Stomach (tissue), 9 donors: ENCODE data around the gene GAMT. TPM values are rescaled to one million over a fixed set of nuclear protein-coding genes. Genes with fewer than 3 reads are reported as not detected.

Experiments
- DNase-seq, 2 donors: peaks; one replicate each; pipeline versions ENCODE4 v3.0.0 to v3.0.0-alpha.2; 2013 to 2019
- H3K27ac ChIP-seq, 5 donors: fragments of 200-600 bp in 4 of 5; sonication (generic) in 4 of 5; one replicate each; pipeline ENCODE4 v1.5.1; 2013 to 2019; ENCODE audit warnings: mild to moderate bottlenecking in 1 of 5, moderate library complexity in 1 of 5
- H3K27me3 ChIP-seq, 3 donors: fragments of 200-600 bp; sonication (generic); one replicate each; pipeline ENCODE4 v1.5.1; 2017 to 2019; ENCODE audit warnings: mixed run types in 1 of 3
- H3K36me3 ChIP-seq, 4 donors: fragments of 200-600 bp; sonication (generic); 1 replicate in 3 of 4; 2 replicates in 1 of 4; pipeline ENCODE4 v1.5.1; 2016 to 2019
- H3K4me1 ChIP-seq, 4 donors: fragments of 200-600 bp; sonication (generic); one replicate each; pipeline ENCODE4 v1.5.1; 2016 to 2019
- H3K4me3 ChIP-seq, 4 donors: fragments of 200-600 bp; sonication (generic) in 3 of 4; one replicate each; pipeline ENCODE4 v1.5.1; 2016 to 2019; ENCODE audit warnings: mild to moderate bottlenecking in 1 of 4
- H3K9me3 ChIP-seq, 4 donors: fragments of 200-600 bp; sonication (generic); one replicate each; pipeline ENCODE4 v1.5.1; 2016 to 2019
- EP300 ChIP-seq: sonication (generic); formaldehyde crosslinking; IDR thresholded peaks from one replicate; pipeline ENCODE4 v1.6.1; 2017; ENCODE audit warnings: antibody characterized with exemption
- POLR2A ChIP-seq, 4 donors: fragments of 450-650 bp; IDR thresholded peaks; one replicate each; pipeline ENCODE4 v1.6.1; 2016; ENCODE audit warnings: antibody characterized with exemption in 4 of 4, control low read depth in 2 of 4, mild to moderate bottlenecking in 1 of 4, moderate library complexity in 1 of 4
- POLR2AphosphoS5 ChIP-seq, 3 donors: sonication (generic); formaldehyde crosslinking; IDR thresholded peaks; one replicate each; pipeline ENCODE4 v1.6.1; 2016; ENCODE audit warnings: antibody characterized with exemption in 3 of 3
- WGBS, 5 donors: extraction: QIAGEN DNeasy Blood & Tissue Kit in 3 of 5; methylation state at CpG; one replicate each; pipeline versions ENCODE4 v1.1.5 to v1.1.7; 2013 to 2018; 5-methylcytosine and 5-hydroxymethylcytosine counted together
- intact Hi-C: fragments of 100-400 bp; cut with DNase I; formaldehyde crosslinking; loops from one replicate; pipeline ENCODE4 v1.15.1; 2023; ENCODE audit warnings: low total_unique reads
- polyA plus RNA-seq, 3 donors: library from polyadenylated mRNA; stranded (reverse); fragments of 200-250 nt; gene quantifications; one replicate each; pipeline ENCODE4 v1.2.3, GENCODE V29; 2013
- total RNA-seq, 5 donors: library from RNA; depleted of rRNA; stranded (reverse); fragments of >200 nt; gene quantifications; one replicate each; pipeline versions ENCODE4 v1.1.0 to v1.2.3, GENCODE V29; 2014 to 2016
- TF ChIP-seq, protein P1 (sequence below), 7 experiments: fragments of 450-650 bp in 4 of 7; fragments of 200-600 bp in 3 of 7; sonication (generic) in 3 of 7; IDR thresholded peaks; one replicate each; pipeline ENCODE4 v1.5.1; 2016 to 2019; ENCODE audit warnings: antibody characterized with exemption in 7 of 7, control low read depth in 2 of 7, mild to moderate bottlenecking in 1 of 7
- donor health status: healthy with polysubstance abuse.
- donor health status: Bipolar disorder and iron deficiency.
- donor health status: healthy.

Gene GAMT
- total and polyA plus RNA-seq, 8 donors, result 2.6 to 102 (median 21.2) TPM; not detected in 2

DNA sequence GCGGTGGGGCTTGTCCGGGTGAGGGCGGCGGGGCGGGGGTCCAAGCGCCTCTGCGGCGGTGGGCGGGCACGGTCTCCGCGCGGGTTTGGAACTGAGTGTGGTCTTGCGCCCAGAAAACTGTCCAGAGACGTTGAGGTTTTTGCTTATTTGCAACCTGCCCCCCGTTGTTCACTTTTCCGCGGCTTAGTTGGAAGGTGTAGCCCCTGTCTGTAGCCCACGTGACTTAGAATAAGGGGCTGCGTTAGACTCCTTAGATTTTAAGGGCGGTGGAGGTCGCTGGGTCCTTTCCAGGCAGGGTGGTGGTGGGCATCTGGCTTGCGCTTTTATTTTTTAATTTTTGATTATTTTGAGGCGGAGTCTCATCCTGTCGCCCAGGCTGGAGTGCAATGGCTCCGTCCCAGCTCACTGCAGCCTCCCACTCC is 37.6 kb upstream of the GAMT start:
- H3K9me3 ChIP-seq, result no peaks in the 10 kb centered on the region
- 0 to 2% (median 1%) methylated on average over 12 to 26 of the region's 26 CpGs for WGBS, 5 donors
- H3K27ac ChIP-seq, result peak overlapping the region in 4 of 5 donors; percentile 86 to 92 (median 90)
- intact Hi-C loops, result no loop called here
- peaks cover 18 to 38% (median 25%) of the 10 kb centered on the region in 4 donors for H3K4me1 ChIP-seq
- peaks cover 46 to 64% (median 60%) of the 10 kb centered on the region in 4 donors for H3K36me3 ChIP-seq
- H3K4me3 ChIP-seq, result peak overlapping the region; percentile 84 to 95 (median 87)
- no peaks in the 10 kb centered on the region for H3K27me3 ChIP-seq
- no peak for DNase-seq
- TF ChIP-seq POLR2AphosphoS5 (IDR thresholded peaks at IDR 0.05) (no peak), POLR2A (IDR thresholded peaks at IDR 0.05) (no peak), EP300 (no peak)
- TF ChIP-seq, protein P1, sequence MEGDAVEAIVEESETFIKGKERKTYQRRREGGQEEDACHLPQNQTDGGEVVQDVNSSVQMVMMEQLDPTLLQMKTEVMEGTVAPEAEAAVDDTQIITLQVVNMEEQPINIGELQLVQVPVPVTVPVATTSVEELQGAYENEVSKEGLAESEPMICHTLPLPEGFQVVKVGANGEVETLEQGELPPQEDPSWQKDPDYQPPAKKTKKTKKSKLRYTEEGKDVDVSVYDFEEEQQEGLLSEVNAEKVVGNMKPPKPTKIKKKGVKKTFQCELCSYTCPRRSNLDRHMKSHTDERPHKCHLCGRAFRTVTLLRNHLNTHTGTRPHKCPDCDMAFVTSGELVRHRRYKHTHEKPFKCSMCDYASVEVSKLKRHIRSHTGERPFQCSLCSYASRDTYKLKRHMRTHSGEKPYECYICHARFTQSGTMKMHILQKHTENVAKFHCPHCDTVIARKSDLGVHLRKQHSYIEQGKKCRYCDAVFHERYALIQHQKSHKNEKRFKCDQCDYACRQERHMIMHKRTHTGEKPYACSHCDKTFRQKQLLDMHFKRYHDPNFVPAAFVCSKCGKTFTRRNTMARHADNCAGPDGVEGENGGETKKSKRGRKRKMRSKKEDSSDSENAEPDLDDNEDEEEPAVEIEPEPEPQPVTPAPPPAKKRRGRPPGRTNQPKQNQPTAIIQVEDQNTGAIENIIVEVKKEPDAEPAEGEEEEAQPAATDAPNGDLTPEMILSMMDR (IDR thresholded peaks at IDR 0.05), result no peak

DNA sequence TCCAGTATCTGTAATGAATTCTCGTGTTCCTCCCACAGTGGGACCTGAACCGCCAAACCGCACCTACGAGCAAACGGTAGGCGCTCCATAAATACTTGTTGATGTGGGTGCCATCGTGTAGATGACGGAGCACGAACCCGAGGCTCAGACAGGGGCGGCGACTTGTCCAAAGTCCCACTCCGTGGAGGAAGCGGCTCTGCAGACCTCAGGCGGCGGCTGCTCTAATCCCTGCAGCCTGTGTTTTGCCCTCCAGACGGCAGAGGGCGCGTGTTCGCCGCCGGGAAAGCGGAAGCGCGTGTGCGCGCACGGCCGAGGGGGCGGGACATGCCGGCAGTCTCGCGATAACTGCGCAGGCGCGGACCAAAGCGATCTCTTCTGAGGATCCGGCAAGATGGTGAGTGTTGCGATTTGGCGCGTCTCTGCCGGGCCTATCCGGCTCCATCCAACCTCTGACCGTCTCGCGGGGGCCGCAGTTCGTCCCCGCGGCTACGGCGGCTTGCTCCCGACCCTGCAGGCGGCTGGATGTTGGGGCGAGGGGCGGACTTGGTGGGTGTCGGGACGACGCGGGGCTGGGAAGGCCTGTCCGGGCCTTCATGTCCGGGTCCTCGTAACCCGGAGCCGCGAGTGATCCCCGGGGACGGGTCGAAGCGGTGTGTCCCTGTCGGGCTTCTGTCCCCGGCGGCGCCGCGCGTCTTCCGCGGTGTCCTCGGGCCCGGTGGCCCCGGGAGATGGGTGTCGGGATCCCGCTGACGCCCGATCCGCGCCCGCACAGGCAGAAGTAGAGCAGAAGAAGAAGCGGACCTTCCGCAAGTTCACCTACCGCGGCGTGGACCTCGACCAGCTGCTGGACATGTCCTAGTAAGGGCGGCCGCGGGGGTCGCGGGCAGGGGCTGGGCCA is 36.9 kb upstream of the GAMT start, which contains the start of gene RPS15:
Gene RPS15 (plus strand): TSS at position 362 of the 898 bp plus-strand sequence. CDS start 30 bp downstream, at position 392.
- peak within 1 kb of the TSS; percentile 84 to 95 (median 87) for H3K4me3 ChIP-seq
- no peaks in the 10 kb centered on the region for H3K27me3 ChIP-seq
- peaks cover 18 to 37% (median 25%) of the 10 kb centered on the region in 4 donors for H3K4me1 ChIP-seq
- no peaks in the 10 kb centered on the region for H3K9me3 ChIP-seq
- H3K36me3 ChIP-seq, result peaks cover 53 to 69% (median 66%) of the 10 kb centered on the region in 4 donors
- intact Hi-C loops, result no loop called here
- 1 to 2% (median 1%) methylated on average over 37 to 100 of the region's 100 CpGs for WGBS, 5 donors
- peak within 1 kb of the TSS; percentile 86 to 92 (median 90) for H3K27ac ChIP-seq
- TF ChIP-seq, protein P1 (IDR thresholded peaks at IDR 0.05), result peak in 5 of 7 experiments; percentile 82 to 96 (median 93)
- no peak for TF ChIP-seq EP300
- TF ChIP-seq POLR2A (IDR thresholded peaks at IDR 0.05), result peak in 2 of 4 donors; percentile 58 to 82
- peak; percentile 91 to 98 (median 94) for TF ChIP-seq POLR2AphosphoS5 (IDR thresholded peaks at IDR 0.05)
- peak; percentile 96 to 99 for DNase-seq

DNA sequence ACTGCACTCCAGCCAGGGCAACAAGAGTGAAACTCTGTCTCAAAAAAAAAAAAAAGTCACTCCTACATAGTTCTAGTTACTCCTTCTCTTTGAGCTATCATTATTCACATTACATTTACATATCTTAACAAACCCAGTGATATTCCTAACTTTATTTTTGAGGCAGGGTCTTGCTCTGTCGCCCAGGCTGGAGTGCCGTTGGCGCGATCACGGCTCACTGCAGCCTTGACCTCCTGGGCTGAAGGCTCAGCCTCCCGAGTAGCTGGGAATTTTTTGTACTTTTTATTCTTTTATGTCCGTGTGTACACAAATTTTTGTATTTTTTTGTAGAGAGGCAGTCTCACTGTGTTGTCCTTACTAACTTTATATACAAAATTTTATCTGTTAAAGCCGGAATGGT is 36.3 kb upstream of the GAMT start:
- intact Hi-C loops, result no loop called here
- 38 to 61% (median 50%) methylated on average over 8 of the region's 8 CpGs for WGBS, 5 donors
- Histone ChIP-seq H3K4me1 (peaks cover 18 to 37% (median 25%) of the 10 kb centered on the region in 4 donors), H3K4me3 (peak overlapping the region in 2 of 4 donors; percentile 84), H3K27me3 (no peaks in the 10 kb centered on the region), H3K27ac (peak overlapping the region in 3 of 5 donors; percentile 86 to 90 (median 89)), H3K36me3 (peaks cover 59 to 69% (median 67%) of the 10 kb centered on the region in 4 donors), H3K9me3 (no peaks in the 10 kb centered on the region)
- no peak for TF ChIP-seq POLR2AphosphoS5 (IDR thresholded peaks at IDR 0.05)
- no peak for TF ChIP-seq EP300
- TF ChIP-seq, protein P1 (IDR thresholded peaks at IDR 0.05), result no peak
- TF ChIP-seq POLR2A (IDR thresholded peaks at IDR 0.05), result no peak
- DNase-seq, result no peak

DNA sequence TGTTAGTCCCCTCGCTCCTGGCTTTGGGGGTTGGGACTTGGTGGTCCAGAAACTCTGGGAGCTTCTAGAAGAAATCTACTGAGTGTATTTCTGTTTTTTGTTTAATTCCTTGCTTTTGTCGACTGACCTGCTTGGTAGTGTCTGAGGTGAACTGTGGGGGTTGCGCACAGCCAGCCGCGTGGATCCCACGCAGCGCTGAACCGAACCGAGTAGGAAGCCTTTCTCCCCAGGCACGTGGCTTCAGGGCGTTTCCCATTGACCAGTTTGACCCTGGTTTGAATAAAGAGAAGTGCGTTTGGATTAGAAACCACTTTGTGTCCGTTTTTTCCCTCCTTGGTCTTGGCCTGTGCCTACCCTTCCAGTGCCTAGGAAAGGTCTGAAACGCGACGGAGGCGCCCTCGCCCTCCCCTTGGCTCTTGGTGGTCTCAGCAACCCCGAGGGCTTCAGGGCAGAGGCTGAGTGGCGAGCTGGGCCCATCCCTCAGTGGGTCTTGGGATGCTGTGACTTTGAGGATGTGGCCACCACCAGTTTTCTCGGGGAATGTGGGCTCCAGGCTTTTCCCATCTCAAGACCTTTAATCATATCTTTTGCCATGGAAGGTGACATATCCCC is 34.1 kb upstream of the GAMT start:
- DNase-seq, result no peak
- intact Hi-C loops, result no loop called here
- H3K27ac ChIP-seq, result no peak overlapping the region
- H3K4me3 ChIP-seq, result no peak overlapping the region
- 71 to 83% (median 79%) methylated on average over 21 of the region's 21 CpGs for WGBS, 5 donors
- peaks cover 14 to 28% (median 22%) of the 10 kb centered on the region in 4 donors for H3K4me1 ChIP-seq
- no peaks in the 10 kb centered on the region for H3K27me3 ChIP-seq
- TF ChIP-seq POLR2A (IDR thresholded peaks at IDR 0.05), result no peak
- no peak for TF ChIP-seq POLR2AphosphoS5 (IDR thresholded peaks at IDR 0.05)
- TF ChIP-seq, protein P1 (IDR thresholded peaks at IDR 0.05), result no peak
- TF ChIP-seq EP300, result no peak
- H3K36me3 ChIP-seq, result peaks cover 57 to 69% (median 67%) of the 10 kb centered on the region in 4 donors
- H3K9me3 ChIP-seq, result no peaks in the 10 kb centered on the region
